HG02938 (cell line): ENCODE measurements around the gene MFSD6.
"Not testable (repeated sequence)": the region's sequence is repeated elsewhere in the genome, so short reads cannot be mapped to it uniquely, and the experiment has no call there.

Experiments
- ATAC-seq: cut with Tn5 transposase; IDR thresholded peaks from one replicate; pipeline ENCODE4 v1.9.1; 2021; ENCODE audit warnings: mild to moderate bottlenecking, moderate library complexity; ENCODE audit not compliant: unreplicated experiment

Gene MFSD6

GRCh38 chr2:190460487-190460886, 52.3 kb downstream of the MFSD6 start:
- ATAC-seq, result no peak

DNA sequence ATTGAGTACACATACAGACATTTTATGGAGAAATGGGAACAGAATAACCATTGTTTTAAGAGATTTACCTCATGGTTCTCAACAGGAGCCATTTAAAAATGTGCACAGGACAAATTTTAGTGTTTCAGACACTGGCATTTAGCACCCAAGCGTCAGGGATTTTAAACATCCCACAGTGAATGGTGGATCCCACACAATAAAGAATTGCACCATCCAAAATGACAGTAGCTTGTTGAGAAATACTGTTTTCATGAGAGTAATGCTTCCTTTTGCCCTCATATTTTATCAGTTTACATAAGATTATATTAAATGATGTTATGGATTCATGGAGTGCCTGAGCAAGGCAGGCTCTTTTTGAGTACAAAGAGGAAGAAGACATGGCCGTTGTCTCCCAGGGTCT, 54.0 kb downstream of the MFSD6 start:
- no peak for ATAC-seq

- ATAC-seq, result no peak
Measured at GRCh38 chr2:190462611-190463010, 54.5 kb downstream of the MFSD6 start.

GRCh38 chr2:190465060-190465459, 56.9 kb downstream of the MFSD6 start:
- no peak for ATAC-seq

GRCh38 chr2:190466819-190467446, 58.8 kb downstream of the MFSD6 start:
- ATAC-seq, result no peak

- peak; percentile 42 for ATAC-seq
Measured at GRCh38 chr2:190467575-190468083, 59.5 kb downstream of the MFSD6 start.

DNA sequence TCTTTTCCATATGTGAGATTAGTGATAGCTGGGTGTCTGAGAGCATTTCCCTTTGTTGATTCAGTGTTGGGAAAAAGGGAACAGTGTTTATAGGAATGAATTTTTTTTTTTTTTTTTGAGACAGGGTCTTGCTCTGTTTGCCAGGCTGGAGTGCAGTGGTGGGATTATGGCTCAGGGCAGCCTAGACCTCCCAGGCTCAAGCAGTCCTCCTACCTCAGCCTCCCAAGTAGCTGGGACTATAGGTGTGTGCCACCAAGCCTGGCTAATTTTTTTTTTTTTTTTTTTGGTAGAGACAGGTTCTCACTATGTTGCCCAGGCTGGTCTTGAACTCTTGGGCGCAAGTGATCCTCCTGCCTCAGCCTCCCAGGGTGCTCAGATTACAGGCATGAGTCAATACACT, 60.2 kb downstream of the MFSD6 start:
- not testable (repeated sequence) for ATAC-seq

DNA sequence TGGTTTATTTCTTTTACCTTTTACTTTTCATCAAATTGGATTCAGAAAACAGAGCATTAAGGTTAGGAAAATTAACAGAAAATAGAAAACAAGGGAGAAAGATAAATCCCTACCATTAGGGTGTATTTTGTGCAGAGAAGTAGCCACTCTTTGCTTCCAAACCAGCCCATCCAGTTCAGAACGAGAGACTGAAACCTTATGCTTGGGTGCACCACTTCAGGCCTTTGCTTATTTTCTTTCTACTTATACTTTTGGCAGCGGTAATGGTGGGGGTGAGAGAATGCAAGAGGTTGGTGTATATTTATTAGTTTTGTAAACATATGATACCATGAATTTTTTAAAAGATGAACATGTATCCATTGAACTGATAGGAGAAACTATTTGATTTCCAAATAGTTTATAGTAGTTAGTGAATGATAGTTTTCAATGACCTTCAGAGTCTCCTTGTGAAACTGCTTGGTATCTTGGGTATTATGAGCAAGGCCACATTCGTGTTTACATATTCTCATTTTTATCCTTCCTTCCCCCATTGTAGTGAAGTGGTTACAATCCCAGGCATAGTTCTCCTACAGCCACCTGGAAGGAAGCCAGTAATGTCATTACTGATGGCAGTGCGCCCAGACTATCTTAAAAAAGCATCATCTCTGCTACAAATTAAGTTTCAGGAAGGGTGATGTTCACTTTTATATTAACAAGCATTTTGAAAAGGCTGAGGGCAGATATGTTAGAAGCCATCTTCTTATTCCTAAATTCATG, 60.8 kb downstream of the MFSD6 start:
- peak; percentile 65 for ATAC-seq

DNA sequence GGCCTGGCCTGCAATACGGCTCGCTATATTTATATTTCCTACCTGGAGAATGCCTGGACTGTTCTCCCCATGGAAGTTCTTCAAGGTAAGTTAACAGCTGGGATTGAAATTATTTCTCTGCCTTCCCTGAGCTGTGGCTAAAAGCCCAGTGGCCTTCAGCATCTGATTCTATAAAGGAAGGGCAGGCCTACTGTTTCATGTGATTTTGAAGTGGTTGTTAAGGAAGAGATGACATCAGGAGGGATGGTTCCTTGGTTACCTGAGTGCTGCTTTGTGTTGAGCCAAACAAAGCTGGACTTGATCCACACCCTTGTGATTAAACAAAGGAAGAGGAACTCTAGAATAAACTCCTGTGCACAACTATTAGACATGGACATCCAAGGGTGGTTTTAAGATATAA, 61.6 kb downstream of the MFSD6 start:
- no peak for ATAC-seq

GRCh38 chr2:190470256-190470826, 62.2 kb downstream of the MFSD6 start:
- no peak for ATAC-seq

- ATAC-seq, result no peak
Measured at GRCh38 chr2:190477661-190478454, 69.7 kb downstream of the MFSD6 start.

- ATAC-seq, result no peak
Measured at GRCh38 chr2:190478572-190479195, 70.5 kb downstream of the MFSD6 start.

GRCh38 chr2:190481339-190481738, 73.2 kb downstream of the MFSD6 start:
- no peak for ATAC-seq

GRCh38 chr2:190482451-190482850, 74.3 kb downstream of the MFSD6 start:
- ATAC-seq, result no peak

GRCh38 chr2:190486037-190486623, 78.0 kb downstream of the MFSD6 start:
- no peak for ATAC-seq

GRCh38 chr2:190488516-190489233, 80.5 kb downstream of the MFSD6 start:
- no peak for ATAC-seq

- no peak for ATAC-seq
Measured at GRCh38 chr2:190489475-190489874, 81.3 kb downstream of the MFSD6 start.

DNA sequence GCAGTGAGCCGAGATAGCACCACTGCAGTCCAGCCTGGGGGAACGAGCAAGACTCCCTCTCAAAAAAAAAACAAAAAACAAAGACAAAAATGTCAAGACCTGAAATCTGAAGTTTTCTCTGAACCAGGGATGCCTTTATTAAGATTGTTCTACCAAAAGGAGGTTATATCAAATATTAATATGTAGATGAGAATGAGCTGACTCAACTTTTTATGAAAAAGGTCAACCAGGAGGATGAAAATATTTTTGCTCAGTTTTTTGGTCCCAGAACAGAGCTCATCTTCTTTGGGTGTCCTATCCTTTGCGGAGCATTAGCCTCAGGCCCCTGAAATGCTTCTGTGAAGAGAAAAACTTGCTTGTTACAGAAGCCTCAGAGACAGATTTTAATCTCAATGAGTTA, 82.3 kb downstream of the MFSD6 start:
- no peak for ATAC-seq

DNA sequence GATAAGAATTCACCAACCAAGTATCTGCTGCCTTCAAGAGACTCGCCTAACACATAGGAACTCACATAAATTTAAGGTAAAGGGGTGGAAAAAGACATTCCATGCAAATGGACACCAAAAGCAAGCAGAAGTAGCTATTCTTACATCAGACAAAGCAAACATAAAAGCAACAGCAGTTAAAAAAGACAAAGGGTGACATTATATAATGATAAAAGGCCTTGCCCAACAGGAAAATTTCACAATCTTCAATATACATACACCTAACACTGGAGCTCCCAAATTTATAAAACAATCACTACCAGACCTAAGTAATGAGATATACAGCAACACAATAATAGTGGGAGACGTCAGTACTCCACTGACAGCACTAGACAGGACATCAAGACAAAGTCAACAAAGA, 84.9 kb downstream of the MFSD6 start:
- no peak for ATAC-seq
